Liver (tissue), 9 donors: ENCODE results near the gene CCDC69. TPM values are rescaled to one million over a fixed set of nuclear protein-coding genes. Genes with fewer than 3 reads are reported as not detected.
"Not testable (repeated sequence)": the region's sequence is repeated elsewhere in the genome, so short reads cannot be mapped to it uniquely, and the experiment has no call there.

Source experiments
- DNase-seq: peaks from one replicate; pipeline ENCODE4 v3.0.0-alpha.2; 2017; ENCODE audit warnings: low spot score
- H3K27ac ChIP-seq, 2 donors: one replicate each; pipeline ENCODE4 v1.7.0; 2013; ENCODE audit warnings: inconsistent platforms in 2 of 2, low read length in 2 of 2, control low read depth in 1 of 2, low read depth in 1 of 2, mild to moderate bottlenecking in 1 of 2
- H3K27me3 ChIP-seq, 4 donors: one replicate each; pipeline versions ENCODE4 v1.6.1 to v1.7.0; 2013; ENCODE audit warnings: low read length in 3 of 4, inconsistent platforms in 1 of 4, mild to moderate bottlenecking in 1 of 4, moderate library complexity in 1 of 4; ENCODE audit not compliant: control insufficient read depth in 4 of 4, insufficient read depth in 4 of 4
- H3K36me3 ChIP-seq, 4 donors: one replicate each; pipeline versions ENCODE4 v1.6.1 to v1.7.0; 2013; ENCODE audit warnings: low read length in 3 of 4, mild to moderate bottlenecking in 3 of 4, low read depth in 1 of 4, moderate library complexity in 1 of 4; ENCODE audit not compliant: control insufficient read depth in 4 of 4, insufficient read depth in 3 of 4
- H3K4me1 ChIP-seq, 4 donors: one replicate each; pipeline versions ENCODE4 v1.6.1 to v1.7.0; 2013; ENCODE audit warnings: low read length in 3 of 4, mild to moderate bottlenecking in 3 of 4, moderate library complexity in 1 of 4; ENCODE audit not compliant: control insufficient read depth in 4 of 4, insufficient read depth in 4 of 4
- H3K4me3 ChIP-seq, 3 donors: one replicate each; pipeline versions ENCODE4 v1.6.1 to v1.7.0; 2013; ENCODE audit warnings: low read length in 3 of 3, control low read depth in 1 of 3, low read depth in 1 of 3, mild to moderate bottlenecking in 1 of 3
- H3K9ac ChIP-seq, 2 donors: one replicate each; pipeline ENCODE4 v1.7.0; 2013; ENCODE audit warnings: low read length in 2 of 2, mild to moderate bottlenecking in 2 of 2, moderate library complexity in 2 of 2, control low read depth in 1 of 2, low read depth in 1 of 2
- H3K9me3 ChIP-seq, 4 donors: one replicate each; pipeline versions ENCODE4 v1.6.1 to v1.7.0; 2013; ENCODE audit warnings: low read length in 3 of 4; ENCODE audit not compliant: control insufficient read depth in 4 of 4
- EGR1 ChIP-seq, 2 donors: IDR thresholded peaks; 2 replicates each; pipeline ENCODE4 v1.6.1; 2016 to 2018; ENCODE audit warnings: antibody characterized with exemption in 2 of 2, low read depth in 2 of 2
- GABPA ChIP-seq, 2 donors: IDR thresholded peaks in 1 of 2; conservative IDR thresholded peaks in 1 of 2; 2 replicates each; pipeline ENCODE4 v1.6.1; 2016; ENCODE audit warnings: antibody characterized with exemption in 2 of 2, mild to moderate bottlenecking in 1 of 2, moderate library complexity in 1 of 2
- HNF4A ChIP-seq, 2 donors: conservative IDR thresholded peaks; 2 replicates each; pipeline ENCODE4 v1.6.1; 2016; ENCODE audit warnings: antibody characterized with exemption in 2 of 2, mild to moderate bottlenecking in 2 of 2
- HNF4G ChIP-seq: IDR thresholded peaks from 2 replicates; pipeline ENCODE4 v1.6.1; 2016; ENCODE audit warnings: antibody characterized with exemption
- RAD21 ChIP-seq, 2 donors: IDR thresholded peaks; 2 replicates each; pipeline ENCODE4 v1.6.1; 2016; ENCODE audit warnings: antibody characterized with exemption in 2 of 2, mild to moderate bottlenecking in 2 of 2
- RXRA ChIP-seq, 2 donors: IDR thresholded peaks; 2 replicates each; pipeline ENCODE4 v1.6.1; 2017 to 2018; ENCODE audit warnings: antibody characterized with exemption in 2 of 2, mild to moderate bottlenecking in 1 of 2
- SP1 ChIP-seq: IDR thresholded peaks from 2 replicates; pipeline ENCODE4 v1.6.1; 2018; ENCODE audit warnings: antibody characterized with exemption, mild to moderate bottlenecking
- WGBS: extraction: QIAGEN DNeasy Blood & Tissue Kit; methylation state at CpG from one replicate; pipeline ENCODE4 v1.1.7; 2013; 5-methylcytosine and 5-hydroxymethylcytosine counted together
- polyA plus RNA-seq, 2 donors: library from polyadenylated mRNA; stranded (reverse) in 1 of 2; unstranded in 1 of 2; fragments of 200-250 nt in 1 of 2; fragments of >200 nt in 1 of 2; fragmentation: Nextera tagmentation in 1 of 2; extraction: Ambion mirVana in 1 of 2; gene quantifications; one replicate each; pipeline versions ENCODE4 v1.2.1 to v1.2.3, GENCODE V29; 2013 to 2015
- total RNA-seq, 2 donors: library from RNA; depleted of rRNA; stranded (reverse); fragments of >200 nt; gene quantifications; one replicate each; pipeline ENCODE4 v1.2.3, GENCODE V29; 2014
- TF ChIP-seq, protein P1 (sequence below): fragments of 150-350 bp; IDR thresholded peaks from 2 replicates; pipeline ENCODE4 v1.5.1; 2017; ENCODE audit warnings: improper control_type of control experiment, low read depth, low read length; ENCODE audit not compliant: missing input control
- TF ChIP-seq, protein P2 (sequence below): IDR thresholded peaks from 2 replicates; pipeline ENCODE4 v1.6.1; 2016; ENCODE audit warnings: antibody characterized with exemption
- TF ChIP-seq, protein P3 (sequence below): IDR thresholded peaks from 2 replicates; pipeline ENCODE4 v1.6.1; 2016; ENCODE audit warnings: antibody characterized with exemption
- donor health status: healthy.
- donor health status: healthy.
- donor health status: healthy.
- donor health status: healthy.
- donor health status: healthy.

CCDC69 gene
- total and polyA plus RNA-seq, 4 donors = 11.9 to 28.6 (median 18.0) TPM

DNA sequence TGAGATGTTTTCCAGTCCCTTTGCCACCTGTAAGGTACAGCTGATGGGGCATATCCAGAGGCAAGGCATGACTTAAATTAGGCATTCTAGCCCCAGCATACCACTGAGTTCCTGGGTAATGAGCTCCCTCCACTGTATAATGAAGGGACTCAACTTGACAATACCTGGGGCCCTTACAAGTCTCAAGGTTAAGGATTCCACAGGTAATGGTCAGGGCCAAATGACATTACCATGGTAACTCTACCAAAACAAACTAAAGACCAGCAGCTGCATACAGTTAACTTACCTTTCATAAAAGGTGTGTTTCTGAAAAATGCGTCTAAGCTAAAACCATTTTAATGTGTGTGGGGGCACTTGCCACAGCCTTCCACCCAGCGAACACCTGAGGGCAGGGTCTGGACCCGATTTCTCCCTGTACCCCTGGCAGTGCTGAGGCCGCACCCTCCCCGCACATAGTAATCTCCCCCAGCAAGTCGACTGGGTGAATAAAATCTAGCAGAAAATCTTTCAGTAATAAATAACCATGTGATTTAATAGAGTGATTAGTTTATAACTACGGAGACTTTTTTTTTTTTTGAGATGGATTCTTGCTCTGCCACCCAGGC, 24.2 kb downstream of the CCDC69 start:
- no peak overlapping the region for H3K9ac ChIP-seq
- TF ChIP-seq GABPA (IDR thresholded peaks at IDR 0.05 in 1 of 2, conservative IDR thresholded peaks at IDR 0.05 in 1 of 2) (no peak), RXRA (IDR thresholded peaks at IDR 0.05) (no peak), RAD21 (IDR thresholded peaks at IDR 0.05) (no peak), SP1 (no peak), EGR1 (IDR thresholded peaks at IDR 0.05; ENCODE audit: low read depth in 2 of 2) (no peak), HNF4G (no peak)
- TF ChIP-seq, protein P1, sequence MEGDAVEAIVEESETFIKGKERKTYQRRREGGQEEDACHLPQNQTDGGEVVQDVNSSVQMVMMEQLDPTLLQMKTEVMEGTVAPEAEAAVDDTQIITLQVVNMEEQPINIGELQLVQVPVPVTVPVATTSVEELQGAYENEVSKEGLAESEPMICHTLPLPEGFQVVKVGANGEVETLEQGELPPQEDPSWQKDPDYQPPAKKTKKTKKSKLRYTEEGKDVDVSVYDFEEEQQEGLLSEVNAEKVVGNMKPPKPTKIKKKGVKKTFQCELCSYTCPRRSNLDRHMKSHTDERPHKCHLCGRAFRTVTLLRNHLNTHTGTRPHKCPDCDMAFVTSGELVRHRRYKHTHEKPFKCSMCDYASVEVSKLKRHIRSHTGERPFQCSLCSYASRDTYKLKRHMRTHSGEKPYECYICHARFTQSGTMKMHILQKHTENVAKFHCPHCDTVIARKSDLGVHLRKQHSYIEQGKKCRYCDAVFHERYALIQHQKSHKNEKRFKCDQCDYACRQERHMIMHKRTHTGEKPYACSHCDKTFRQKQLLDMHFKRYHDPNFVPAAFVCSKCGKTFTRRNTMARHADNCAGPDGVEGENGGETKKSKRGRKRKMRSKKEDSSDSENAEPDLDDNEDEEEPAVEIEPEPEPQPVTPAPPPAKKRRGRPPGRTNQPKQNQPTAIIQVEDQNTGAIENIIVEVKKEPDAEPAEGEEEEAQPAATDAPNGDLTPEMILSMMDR = no peak
- TF ChIP-seq, protein P2, sequence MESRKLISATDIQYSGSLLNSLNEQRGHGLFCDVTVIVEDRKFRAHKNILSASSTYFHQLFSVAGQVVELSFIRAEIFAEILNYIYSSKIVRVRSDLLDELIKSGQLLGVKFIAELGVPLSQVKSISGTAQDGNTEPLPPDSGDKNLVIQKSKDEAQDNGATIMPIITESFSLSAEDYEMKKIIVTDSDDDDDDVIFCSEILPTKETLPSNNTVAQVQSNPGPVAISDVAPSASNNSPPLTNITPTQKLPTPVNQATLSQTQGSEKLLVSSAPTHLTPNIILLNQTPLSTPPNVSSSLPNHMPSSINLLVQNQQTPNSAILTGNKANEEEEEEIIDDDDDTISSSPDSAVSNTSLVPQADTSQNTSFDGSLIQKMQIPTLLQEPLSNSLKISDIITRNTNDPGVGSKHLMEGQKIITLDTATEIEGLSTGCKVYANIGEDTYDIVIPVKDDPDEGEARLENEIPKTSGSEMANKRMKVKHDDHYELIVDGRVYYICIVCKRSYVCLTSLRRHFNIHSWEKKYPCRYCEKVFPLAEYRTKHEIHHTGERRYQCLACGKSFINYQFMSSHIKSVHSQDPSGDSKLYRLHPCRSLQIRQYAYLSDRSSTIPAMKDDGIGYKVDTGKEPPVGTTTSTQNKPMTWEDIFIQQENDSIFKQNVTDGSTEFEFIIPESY = no peak
- TF ChIP-seq, protein P3, sequence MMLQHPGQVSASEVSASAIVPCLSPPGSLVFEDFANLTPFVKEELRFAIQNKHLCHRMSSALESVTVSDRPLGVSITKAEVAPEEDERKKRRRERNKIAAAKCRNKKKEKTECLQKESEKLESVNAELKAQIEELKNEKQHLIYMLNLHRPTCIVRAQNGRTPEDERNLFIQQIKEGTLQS = no peak
- no peak overlapping the region for H3K27ac ChIP-seq
- no peaks in the 10 kb centered on the region for H3K9me3 ChIP-seq
- WGBS = 81% methylated on average over 7 of the region's 7 CpGs
- H3K4me3 ChIP-seq = no peak overlapping the region
- H3K4me1 ChIP-seq = peaks cover 2 to 6% (median 4%) of the 10 kb centered on the region in 4 donors
- no peak for DNase-seq
- H3K27me3 ChIP-seq = no peaks in the 10 kb centered on the region
- H3K36me3 ChIP-seq = peaks cover 3 to 13% (median 6%) of the 10 kb centered on the region in 4 donors

DNA sequence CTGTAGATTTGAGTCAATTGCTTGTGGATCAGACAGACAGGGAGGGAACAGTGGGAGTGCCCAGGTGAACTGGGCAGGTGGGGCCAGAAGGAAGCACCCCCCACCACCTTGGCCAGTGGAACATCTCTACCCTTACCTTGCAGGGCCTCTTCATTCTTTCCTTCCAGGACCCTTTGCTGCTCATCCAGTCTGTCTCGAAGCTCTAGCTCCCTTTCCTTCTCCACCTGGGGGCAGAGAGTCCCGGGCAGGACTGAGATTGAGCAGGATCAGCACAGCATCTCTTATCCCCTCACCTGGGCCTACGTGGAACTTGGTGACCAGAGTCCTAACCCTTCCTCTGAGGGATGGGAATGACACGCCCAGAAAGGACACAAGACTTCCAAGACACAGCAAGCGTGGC, 25.0 kb downstream of the CCDC69 start:
- Histone ChIP-seq H3K4me3 (no peak overlapping the region), H3K27ac (no peak overlapping the region), H3K9ac (no peak overlapping the region), H3K27me3 (no peaks in the 10 kb centered on the region), H3K36me3 (peaks cover 1 to 13% (median 6%) of the 10 kb centered on the region in 4 donors), H3K9me3 (no peaks in the 10 kb centered on the region), H3K4me1 (peaks cover 2 to 6% (median 4%) of the 10 kb centered on the region in 4 donors)
- TF ChIP-seq, protein P2 = no peak
- TF ChIP-seq GABPA (IDR thresholded peaks at IDR 0.05 in 1 of 2, conservative IDR thresholded peaks at IDR 0.05 in 1 of 2) (no peak), HNF4A (conservative IDR thresholded peaks at IDR 0.05) (no peak), RAD21 (IDR thresholded peaks at IDR 0.05) (no peak)
- TF ChIP-seq, protein P3 = no peak
- no peak for DNase-seq
- 93% methylated on average over 5 of the region's 5 CpGs for WGBS

DNA sequence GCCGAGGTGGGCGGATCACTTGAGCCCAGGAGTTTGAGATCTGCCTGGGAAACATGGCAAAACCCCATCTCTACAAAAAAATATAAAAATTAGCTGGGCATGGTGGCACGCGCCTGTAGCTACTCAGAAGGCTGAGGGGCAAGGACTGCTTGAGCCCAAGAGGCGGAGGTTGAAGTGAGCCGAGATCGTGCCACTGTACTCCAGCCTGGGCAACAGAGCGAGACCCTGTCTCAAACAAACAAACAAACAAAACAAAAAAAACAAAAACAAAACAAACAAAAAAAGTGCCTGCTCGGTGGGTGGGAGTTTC, 26.6 kb downstream of the CCDC69 start:
- WGBS = 95% methylated on average over 9 of the region's 9 CpGs
- H3K36me3 ChIP-seq = peaks cover 1 to 13% (median 6%) of the 10 kb centered on the region in 4 donors
- not testable (repeated sequence) for H3K9ac ChIP-seq, H3K27ac ChIP-seq, DNase-seq, H3K27me3 ChIP-seq, H3K9me3 ChIP-seq, H3K4me1 ChIP-seq, H3K4me3 ChIP-seq
